Tibial nerve (tissue), 4 donors: Measurements from ENCODE around the gene KRT26. TPM values are rescaled to one million over a fixed set of nuclear protein-coding genes. Genes with fewer than 3 reads are reported as not detected.

Experiments
- DNase-seq, 2 donors: peaks; one replicate each; pipeline ENCODE4 v3.0.0-alpha.2; 2019; ENCODE audit warnings: low spot score in 2 of 2
- H3K27ac ChIP-seq, 4 donors: fragments of 200-600 bp; sonication (generic) in 3 of 4; one replicate each; pipeline ENCODE4 v1.5.1; 2017 to 2019; ENCODE audit warnings: mild to moderate bottlenecking in 1 of 4
- H3K27me3 ChIP-seq, 2 donors: fragments of 200-600 bp; sonication (generic) in 1 of 2; one replicate each; pipeline versions ENCODE4 v1.5.1 to v1.6.0; 2017 to 2019
- H3K36me3 ChIP-seq, 3 donors: fragments of 200-600 bp; sonication (generic); one replicate each; pipeline ENCODE4 v1.5.1; 2018 to 2019
- H3K4me1 ChIP-seq, 4 donors: fragments of 200-600 bp; sonication (generic) in 3 of 4; one replicate each; pipeline ENCODE4 v1.5.1; 2017 to 2019
- H3K4me3 ChIP-seq, 4 donors: fragments of 200-600 bp; sonication (generic) in 3 of 4; one replicate each; pipeline ENCODE4 v1.5.1; 2017 to 2019; ENCODE audit warnings: mild to moderate bottlenecking in 1 of 4, moderate library complexity in 1 of 4
- H3K9me3 ChIP-seq, 4 donors: fragments of 200-600 bp; sonication (generic) in 3 of 4; one replicate each; pipeline ENCODE4 v1.5.1; 2017 to 2019
- CTCF ChIP-seq, 5 experiments: fragments of 200-600 bp in 3 of 5; fragments of 450-650 bp in 2 of 5; sonication (generic) in 3 of 5; IDR thresholded peaks; one replicate each; pipeline ENCODE4 v1.5.1; 2016 to 2019; ENCODE audit warnings: antibody characterized with exemption in 5 of 5, mild to moderate bottlenecking in 3 of 5, moderate library complexity in 2 of 5
- EP300 ChIP-seq, 2 donors: sonication (generic); formaldehyde crosslinking; IDR thresholded peaks; one replicate each; pipeline ENCODE4 v1.6.1; 2017; ENCODE audit warnings: antibody characterized with exemption in 2 of 2, mild to moderate bottlenecking in 1 of 2
- POLR2A ChIP-seq, 2 donors: fragments of 450-650 bp; IDR thresholded peaks; one replicate each; pipeline ENCODE4 v1.6.1; 2017; ENCODE audit warnings: antibody characterized with exemption in 2 of 2, mild to moderate bottlenecking in 2 of 2, moderate library complexity in 2 of 2
- WGBS, 2 donors: methylation state at CpG; one replicate each; pipeline ENCODE4 v1.1.5; 2018; 5-methylcytosine and 5-hydroxymethylcytosine counted together
- total RNA-seq, 4 donors: library from RNA; depleted of rRNA; stranded (reverse); fragments of >200 nt; gene quantifications; one replicate each; pipeline ENCODE4 v1.1.0, GENCODE V29; 2016

The KRT26 gene
- total RNA-seq, 4 donors from 2014 or later = not detected

- TF ChIP-seq POLR2A (IDR thresholded peaks at IDR 0.05) (no peak), EP300 (IDR thresholded peaks at IDR 0.05) (no peak), CTCF (IDR thresholded peaks at IDR 0.05) (no peak)
- WGBS, 2 donors = 60 to 66% methylated on average over 4 of the region's 4 CpGs
- no peak for DNase-seq
- Histone ChIP-seq H3K36me3 (peaks cover 0 to 12% (median 0%) of the 10 kb centered on the region in 3 donors), H3K4me3 (no peak overlapping the region), H3K9me3 (no peaks in the 10 kb centered on the region), H3K27ac (no peak overlapping the region), H3K4me1 (peaks cover 0 to 11% (median 6%) of the 10 kb centered on the region in 4 donors), H3K27me3 (peaks cover 0 to 20% of the 10 kb centered on the region in 2 donors)
Measured at GRCh38 chr17:40813804-40814203, 41.8 kb upstream of the KRT26 start.

- Histone ChIP-seq H3K4me1 (peaks cover 0 to 5% (median 0%) of the 10 kb centered on the region in 4 donors), H3K36me3 (peaks cover 0 to 12% (median 0%) of the 10 kb centered on the region in 3 donors), H3K4me3 (no peak overlapping the region), H3K27ac (no peak overlapping the region), H3K9me3 (no peaks in the 10 kb centered on the region), H3K27me3 (peaks cover 0 to 31% of the 10 kb centered on the region in 2 donors)
- WGBS, 2 donors = 86 to 88% methylated on average over 3 of the region's 3 CpGs
- no peak for DNase-seq
- TF ChIP-seq EP300 (IDR thresholded peaks at IDR 0.05) = no peak
- TF ChIP-seq CTCF (IDR thresholded peaks at IDR 0.05) = no peak
- TF ChIP-seq POLR2A (IDR thresholded peaks at IDR 0.05) = no peak
Measured at GRCh38 chr17:40812639-40813038, 40.6 kb upstream of the KRT26 start.

GRCh38 chr17:40810494-40810893 lies 38.5 kb upstream of the KRT26 start:
- H3K27me3 ChIP-seq = peaks cover 0 to 43% of the 10 kb centered on the region in 2 donors
- no peak for TF ChIP-seq POLR2A (IDR thresholded peaks at IDR 0.05)
- WGBS, 2 donors = 56 to 68% methylated on average over 6 of the region's 6 CpGs
- no peak overlapping the region for H3K4me3 ChIP-seq
- H3K36me3 ChIP-seq = no peaks in the 10 kb centered on the region
- no peak overlapping the region for H3K27ac ChIP-seq
- H3K9me3 ChIP-seq = no peaks in the 10 kb centered on the region
- H3K4me1 ChIP-seq = no peaks in the 10 kb centered on the region
- no peak for DNase-seq

GRCh38 chr17:40809721-40810421 lies 37.9 kb upstream of the KRT26 start:
- peaks cover 0 to 49% of the 10 kb centered on the region in 2 donors for H3K27me3 ChIP-seq

GRCh38 chr17:40806131-40806530 lies 34.1 kb upstream of the KRT26 start:
- no peaks in the 10 kb centered on the region for H3K36me3 ChIP-seq
- H3K27ac ChIP-seq = no peak overlapping the region
- 67 to 73% methylated on average over 3 of the region's 3 CpGs for WGBS, 2 donors
- H3K9me3 ChIP-seq = no peaks in the 10 kb centered on the region
- no peak for DNase-seq
- no peak overlapping the region for H3K4me3 ChIP-seq
- peaks cover 0 to 6% (median 0%) of the 10 kb centered on the region in 4 donors for H3K4me1 ChIP-seq
- TF ChIP-seq EP300 (IDR thresholded peaks at IDR 0.05) = no peak
- TF ChIP-seq CTCF (IDR thresholded peaks at IDR 0.05) = no peak
- TF ChIP-seq POLR2A (IDR thresholded peaks at IDR 0.05) = no peak
- peaks cover 0 to 70% of the 10 kb centered on the region in 2 donors for H3K27me3 ChIP-seq

More at GRCh38 chr17:40809721-40810421, 37.9 kb upstream of the KRT26 start:
- Histone ChIP-seq H3K9me3 (no peaks in the 10 kb centered on the region), H3K4me3 (no peak overlapping the region), H3K4me1 (no peaks in the 10 kb centered on the region), H3K27ac (no peak overlapping the region), H3K36me3 (no peaks in the 10 kb centered on the region)
- DNase-seq = no peak
- TF ChIP-seq EP300 (IDR thresholded peaks at IDR 0.05) = no peak
- TF ChIP-seq POLR2A (IDR thresholded peaks at IDR 0.05) = no peak
- TF ChIP-seq CTCF (IDR thresholded peaks at IDR 0.05) = no peak
- WGBS, 2 donors = 24 to 33% methylated on average over 2 of the region's 2 CpGs
